Neural cell (in vitro differentiated cells): Measurements from ENCODE around the gene SMARCC2.

Experiments
- CTCF ChIP-seq: fragments of 450-650 bp; IDR thresholded peaks from 2 replicates; pipeline ENCODE4 v1.5.1; 2014; ENCODE audit warnings: antibody characterized with exemption, mild to moderate bottlenecking, moderate library complexity; ENCODE audit not compliant: poor library complexity, severe bottlenecking
- EZH2 ChIP-seq: fragments of 200-600, 300-800 bp; shearing (Covaris generic), sonication (generic); IDR thresholded peaks from 2 replicates; pipeline ENCODE4 v1.6.1; 2014; ENCODE audit warnings: antibody characterized with exemption, low read length, borderline replicate concordance, mild to moderate bottlenecking; ENCODE audit not compliant: insufficient read depth, poor library complexity, severe bottlenecking
- MXI1 ChIP-seq: fragments of 450-650 bp; conservative IDR thresholded peaks from 2 replicates; pipeline ENCODE4 v1.6.1; 2014; ENCODE audit warnings: antibody characterized with exemption, mild to moderate bottlenecking; ENCODE audit not compliant: poor library complexity, severe bottlenecking
- POLR2AphosphoS5 ChIP-seq: IDR thresholded peaks from 2 replicates; pipeline ENCODE4 v1.6.1; 2012
- RAD21 ChIP-seq: fragments of 450-650 bp; conservative IDR thresholded peaks from 2 replicates; pipeline ENCODE4 v1.6.1; 2014; ENCODE audit warnings: antibody characterized with exemption, mild to moderate bottlenecking, moderate library complexity
- REST ChIP-seq: IDR thresholded peaks from 2 replicates; pipeline ENCODE4 v1.6.1; 2012; ENCODE audit warnings: borderline replicate concordance
- SMC3 ChIP-seq: fragments of 450-650 bp; conservative IDR thresholded peaks from 2 replicates; pipeline ENCODE4 v1.6.1; 2014; ENCODE audit warnings: antibody characterized with exemption, mild to moderate bottlenecking, moderate library complexity; ENCODE audit not compliant: poor library complexity
- TAF1 ChIP-seq: IDR thresholded peaks from 2 replicates; pipeline ENCODE4 v1.6.1; 2012; ENCODE audit warnings: low read depth

- TF ChIP-seq POLR2AphosphoS5 (no peak), CTCF (no peak), SMC3 (no peak), REST (no peak), MXI1 (no peak), RAD21 (no peak), TAF1 (no peak), EZH2 (no peak)
Observed at GRCh38 chr12:56236985-56237384, 47.7 kb upstream of the SMARCC2 start.
